Stimulated activated CD8-positive, alpha-beta memory T cell treated with anti-CD3 and anti-CD28 coated beads, Interleukin-7, amount 100 ng/mL, for 4 hours (primary cell): Measurements from ENCODE around the gene CHSY1.
A peak's percentile ranks its signal among the peaks of the same experiment; 100 is the strongest.

Experiments used
- DNase-seq, 2 donors: peaks; one replicate each; pipeline ENCODE4 v3.0.0-alpha.2; 2020; ENCODE audit warnings: low read depth in 2 of 2

The CHSY1 gene

DNA sequence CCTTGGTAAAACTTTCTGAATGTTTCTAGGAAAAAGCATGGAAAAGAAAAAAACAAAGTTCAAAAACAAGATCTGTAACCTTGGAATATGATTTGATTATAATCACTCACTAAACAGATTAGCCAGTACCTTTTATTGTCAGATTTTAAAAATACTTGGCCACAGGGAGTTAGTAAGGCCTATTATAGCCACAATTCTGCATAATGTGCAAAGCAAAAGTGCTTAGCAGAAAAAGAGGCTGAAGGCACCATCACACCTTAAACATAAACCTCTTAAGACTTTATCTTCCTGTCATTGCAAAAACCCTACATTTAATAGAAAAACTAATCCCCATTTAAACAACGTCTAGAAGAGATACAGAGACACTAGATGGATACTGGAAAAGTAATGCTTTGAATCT, 41.8 kb downstream of the CHSY1 start:
- no peak for DNase-seq

- no peak for DNase-seq
Measured at GRCh38 chr15:101209285-101209845, 42.5 kb downstream of the CHSY1 start.

- no peak for DNase-seq
Measured at GRCh38 chr15:101207867-101208288, 44.0 kb downstream of the CHSY1 start.

DNA sequence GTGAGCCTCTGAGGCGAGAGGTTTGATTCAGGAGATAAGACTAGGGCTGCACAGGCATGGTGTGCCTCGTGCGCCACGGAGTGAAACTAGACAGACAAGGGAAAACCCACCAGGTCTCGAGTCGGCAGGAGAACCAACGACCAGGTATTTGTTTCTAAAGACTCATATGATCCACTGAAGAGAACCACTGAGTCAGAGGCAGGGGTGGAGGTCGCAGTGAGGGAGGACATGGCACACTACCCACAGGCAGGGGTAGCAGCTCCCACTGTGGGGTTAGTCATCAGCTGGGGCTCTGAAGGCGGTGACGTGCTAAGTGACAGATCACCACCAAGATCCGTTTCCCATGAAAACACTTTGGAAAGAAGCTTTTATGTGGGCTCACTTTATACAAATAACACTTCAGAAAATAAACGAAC, 45.7 kb downstream of the CHSY1 start:
- peak; percentile 81 to 92 for DNase-seq

DNA sequence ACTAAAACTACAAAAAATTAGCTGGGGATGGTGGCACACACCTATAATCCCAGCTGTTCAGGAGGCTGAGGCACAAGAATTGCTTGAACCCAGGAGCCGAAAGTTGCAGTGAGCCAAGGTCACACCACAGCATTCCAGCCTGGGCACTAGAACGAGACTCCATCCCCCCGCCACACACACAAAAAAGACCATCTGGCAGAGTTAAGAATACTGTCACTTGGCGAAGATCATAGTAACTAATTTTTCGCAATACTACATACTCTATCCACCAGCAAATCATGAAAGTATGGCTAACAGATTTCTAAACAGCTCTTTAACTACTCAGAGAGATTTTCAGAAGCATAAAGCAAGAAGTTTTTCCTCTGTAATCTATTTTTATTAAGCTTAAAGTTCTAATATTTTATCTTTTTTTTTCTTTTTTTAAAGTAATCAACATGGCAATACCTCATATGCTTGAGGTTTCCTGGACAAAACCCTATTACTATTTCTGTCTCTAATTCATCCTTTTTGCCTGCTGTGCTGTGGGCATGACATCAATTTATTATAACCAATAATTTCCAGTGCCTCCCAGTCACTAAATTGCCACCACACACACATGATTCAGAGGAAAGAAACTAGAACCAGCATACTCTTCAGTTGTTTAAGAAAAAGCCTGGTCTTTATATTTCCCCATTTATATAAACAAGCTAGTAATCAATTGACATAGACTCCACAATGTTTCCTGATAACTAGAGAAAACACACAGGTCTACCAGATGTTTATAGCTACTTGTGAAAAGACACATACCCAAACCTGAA, 46.9 kb downstream of the CHSY1 start:
- DNase-seq = no peak

- no peak for DNase-seq
Measured at GRCh38 chr15:101203607-101204189, 48.1 kb downstream of the CHSY1 start.

DNA sequence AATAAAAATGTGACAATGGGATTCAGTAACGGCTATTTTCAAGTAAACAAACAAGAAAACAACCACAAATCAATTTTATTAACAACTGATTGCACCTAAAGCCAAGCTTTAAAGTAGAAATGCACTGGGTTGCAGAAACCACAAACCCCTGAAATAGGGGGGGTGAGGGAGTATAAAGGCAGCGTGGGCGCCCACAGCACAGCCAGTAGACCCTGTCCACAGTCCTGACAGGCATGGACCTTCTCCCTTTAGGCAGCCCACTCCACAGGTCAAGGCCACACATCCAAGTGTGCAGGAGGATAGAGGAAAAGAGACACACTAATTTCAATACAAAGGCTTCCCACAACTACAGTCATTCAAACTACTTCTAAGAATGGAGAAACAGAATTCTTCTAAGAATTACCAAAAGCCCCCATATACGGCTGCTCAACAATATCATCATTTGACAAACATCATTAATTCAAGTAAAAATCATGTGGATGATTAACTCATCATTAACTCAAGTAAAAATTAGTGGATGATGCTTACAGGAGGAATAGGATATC, 48.7 kb downstream of the CHSY1 start:
- DNase-seq = no peak

GRCh38 chr15:101201411-101202174, 50.3 kb downstream of the CHSY1 start:
- no peak for DNase-seq

- no peak for DNase-seq
Measured at GRCh38 chr15:101200181-101200580, 51.7 kb downstream of the CHSY1 start.

DNA sequence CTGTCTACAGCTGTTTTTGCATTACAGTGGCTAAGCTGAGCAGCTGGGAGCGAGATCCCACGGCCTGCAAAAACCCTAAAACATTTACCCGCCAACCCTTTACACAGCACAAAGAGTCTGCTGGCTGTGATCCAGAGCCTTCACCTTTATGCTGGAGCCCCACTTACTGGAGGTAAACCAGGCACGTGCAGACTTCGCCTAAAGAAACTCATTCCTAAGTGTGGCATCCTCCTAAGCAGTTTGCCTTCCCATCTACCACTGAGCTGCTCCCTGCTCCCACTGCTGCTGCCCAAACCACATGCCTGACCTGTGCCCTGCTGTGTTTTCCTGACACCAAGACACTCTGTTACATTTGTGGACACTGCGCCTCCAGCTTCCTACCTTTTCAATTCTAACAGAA, 53.0 kb downstream of the CHSY1 start:
- DNase-seq = no peak

DNA sequence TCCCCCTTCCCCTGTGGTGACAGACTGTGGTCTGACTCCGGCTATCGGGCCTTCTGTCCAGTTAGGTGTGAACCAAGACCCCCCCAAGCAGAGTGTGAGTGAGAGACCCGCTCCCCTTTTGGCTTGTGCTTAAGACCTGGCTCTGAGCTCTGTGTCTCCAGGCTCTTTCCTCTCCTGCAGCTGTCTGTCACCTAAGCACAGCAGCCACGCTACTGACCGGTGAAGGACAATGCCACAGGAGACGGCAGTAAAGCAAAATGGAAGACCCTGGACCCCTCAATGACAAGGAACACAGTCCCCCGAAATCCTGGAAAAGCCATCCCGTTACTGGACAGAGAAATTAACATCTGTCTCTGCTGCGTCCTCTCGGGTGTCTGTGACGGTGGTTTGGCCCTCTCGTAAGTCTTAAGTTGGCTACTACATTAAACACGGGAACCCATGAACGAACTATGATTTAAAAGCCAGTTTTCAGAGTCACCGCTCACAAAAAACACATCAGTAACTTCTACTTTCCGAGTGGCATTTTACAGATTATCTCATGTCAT, 53.7 kb downstream of the CHSY1 start:
- DNase-seq = no peak

GRCh38 chr15:101194546-101195125, 57.2 kb downstream of the CHSY1 start:
- DNase-seq = no peak

DNA sequence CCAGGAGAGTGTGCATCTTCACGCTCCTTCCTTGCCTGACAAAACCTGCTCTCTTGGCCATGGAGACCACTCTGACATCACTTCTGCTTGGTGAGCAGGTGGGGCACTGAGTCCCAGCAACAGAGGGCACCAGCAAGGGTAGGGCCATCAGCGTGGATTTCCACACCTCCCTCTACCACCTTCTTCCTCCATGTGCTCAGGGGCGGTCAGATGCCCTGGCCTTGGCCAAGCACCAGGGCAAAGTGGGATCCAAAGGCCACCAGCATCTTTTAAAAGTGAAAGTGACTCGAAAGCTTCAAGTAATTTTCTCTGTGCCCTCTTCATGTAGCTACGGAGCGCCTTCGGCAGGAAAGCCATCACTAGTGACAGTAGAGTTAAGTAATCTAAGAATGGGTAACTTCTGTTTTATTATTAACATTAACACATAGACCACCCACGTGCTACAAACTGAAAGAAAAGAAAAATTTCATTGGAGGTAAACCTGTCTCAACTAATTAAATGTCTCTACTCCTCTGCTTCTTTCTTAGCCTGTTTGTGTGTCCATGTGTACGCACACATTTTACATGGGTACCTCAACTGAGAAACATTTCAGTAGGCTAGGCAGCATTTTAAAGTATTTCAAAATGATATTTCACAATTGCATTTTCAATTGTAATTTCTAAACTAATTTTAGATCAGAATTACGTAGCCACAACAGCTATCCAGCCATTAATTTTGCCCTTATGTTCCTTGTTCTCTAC, 57.9 kb downstream of the CHSY1 start:
- no peak for DNase-seq

DNA sequence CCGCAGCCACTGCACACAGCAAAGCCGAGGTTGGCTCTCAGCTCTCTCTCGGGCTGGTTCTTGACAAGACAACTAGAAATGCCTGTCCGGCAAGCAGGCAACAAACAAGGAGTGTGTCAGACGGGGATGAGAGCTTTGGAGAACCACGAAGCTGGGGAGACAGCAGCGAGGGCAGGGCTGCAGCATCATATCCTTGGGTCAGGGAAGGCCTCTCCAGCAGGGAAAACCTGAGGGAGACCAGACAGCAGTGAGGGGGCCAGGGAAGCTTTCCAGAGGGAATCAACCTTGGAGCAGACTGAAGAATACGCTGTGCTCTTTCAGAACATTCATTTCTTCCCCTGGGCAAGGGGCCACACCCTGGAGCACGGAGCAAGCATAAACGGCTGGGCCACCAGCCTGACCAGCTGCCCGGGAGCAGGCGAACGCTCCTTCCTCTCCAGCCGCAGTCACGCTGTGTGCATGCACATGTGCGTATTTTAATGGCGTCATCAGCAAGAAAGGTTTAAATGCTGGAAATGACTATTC, 58.7 kb downstream of the CHSY1 start:
- DNase-seq = no peak

DNA sequence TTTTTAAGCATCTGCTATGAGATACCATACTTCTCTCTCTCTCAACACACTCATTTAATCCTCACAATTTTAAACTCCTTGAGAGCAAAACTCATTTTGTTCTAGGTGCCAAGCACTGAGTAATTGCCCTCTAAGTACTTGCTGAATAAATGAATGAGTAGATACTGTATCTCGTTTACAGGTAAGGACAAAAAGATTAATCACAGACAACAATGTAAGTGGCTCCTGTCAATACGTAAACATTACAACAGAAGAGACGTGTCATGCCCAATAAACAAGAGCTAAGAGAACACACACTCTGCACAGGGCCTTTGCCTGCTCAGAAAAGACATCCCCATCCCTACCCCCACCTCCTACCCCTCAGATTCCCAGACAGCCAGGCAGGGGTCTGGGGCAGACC, 59.8 kb downstream of the CHSY1 start:
- no peak for DNase-seq

DNA sequence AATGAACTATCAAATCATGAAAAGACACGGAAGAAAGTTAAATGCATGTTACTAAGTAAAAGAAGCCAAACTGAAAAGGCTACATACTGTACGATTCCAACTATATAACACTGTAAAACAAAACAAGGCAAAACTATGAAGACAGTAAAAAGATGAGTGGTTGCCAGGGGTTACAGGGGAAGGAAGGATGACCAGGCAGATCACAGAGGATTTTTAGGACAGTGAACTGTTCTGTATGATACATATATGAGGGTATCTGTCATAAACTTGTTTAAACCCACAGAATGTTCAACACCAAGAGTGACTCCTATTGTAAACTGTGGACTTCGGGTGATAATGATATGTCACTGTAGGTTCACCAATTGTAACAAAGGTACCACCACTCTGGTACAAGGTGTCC, 60.6 kb downstream of the CHSY1 start:
- DNase-seq = no peak

GRCh38 chr15:101190092-101190595, 61.7 kb downstream of the CHSY1 start:
- DNase-seq = no peak

GRCh38 chr15:101189409-101190091, 62.3 kb downstream of the CHSY1 start:
- no peak for DNase-seq

GRCh38 chr15:101188637-101189408, 63.0 kb downstream of the CHSY1 start:
- DNase-seq = no peak
